ENCODE measurements around the gene RABGGTA. TPM values are rescaled to one million over a fixed set of nuclear protein-coding genes. Genes with fewer than 3 reads are reported as not detected.

The RABGGTA gene
- total and polyA plus RNA-seq, 9 of the 15 experiments (the other 6 are each of a cell fraction or from before 2014, with no cell fraction given), result 4.5 to 24.2 (median 15.5) TPM

DNA sequence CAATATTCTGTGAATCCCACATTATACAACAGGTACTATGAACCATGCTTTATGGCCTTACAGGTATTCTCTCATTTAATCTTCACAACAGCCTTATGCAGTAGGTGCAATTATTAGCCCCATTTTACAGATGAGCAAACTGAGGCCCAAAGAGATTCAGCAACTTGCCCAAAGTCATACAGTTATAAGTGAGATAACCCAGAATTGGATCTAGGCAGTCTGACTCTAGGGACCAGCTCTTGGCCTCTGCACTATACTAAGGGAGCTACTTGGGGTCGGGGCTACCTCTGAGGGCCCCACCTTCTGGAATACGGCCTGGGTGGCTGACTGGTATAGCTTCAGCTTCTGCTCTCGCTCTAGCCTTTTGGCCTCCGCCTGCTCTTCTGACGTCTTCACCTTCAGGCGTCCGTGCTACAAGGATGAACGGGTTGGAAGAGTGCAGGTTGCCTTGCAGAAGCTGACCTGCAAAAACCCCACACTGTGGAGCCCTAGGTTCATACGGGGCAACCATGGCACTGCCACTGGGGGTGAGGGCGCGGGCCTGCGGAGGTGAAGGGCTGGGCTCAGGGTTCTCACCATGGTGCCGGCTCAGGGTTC is 762 bp downstream of the RABGGTA start (continued):
- TF ChIP-seq, protein P1, sequence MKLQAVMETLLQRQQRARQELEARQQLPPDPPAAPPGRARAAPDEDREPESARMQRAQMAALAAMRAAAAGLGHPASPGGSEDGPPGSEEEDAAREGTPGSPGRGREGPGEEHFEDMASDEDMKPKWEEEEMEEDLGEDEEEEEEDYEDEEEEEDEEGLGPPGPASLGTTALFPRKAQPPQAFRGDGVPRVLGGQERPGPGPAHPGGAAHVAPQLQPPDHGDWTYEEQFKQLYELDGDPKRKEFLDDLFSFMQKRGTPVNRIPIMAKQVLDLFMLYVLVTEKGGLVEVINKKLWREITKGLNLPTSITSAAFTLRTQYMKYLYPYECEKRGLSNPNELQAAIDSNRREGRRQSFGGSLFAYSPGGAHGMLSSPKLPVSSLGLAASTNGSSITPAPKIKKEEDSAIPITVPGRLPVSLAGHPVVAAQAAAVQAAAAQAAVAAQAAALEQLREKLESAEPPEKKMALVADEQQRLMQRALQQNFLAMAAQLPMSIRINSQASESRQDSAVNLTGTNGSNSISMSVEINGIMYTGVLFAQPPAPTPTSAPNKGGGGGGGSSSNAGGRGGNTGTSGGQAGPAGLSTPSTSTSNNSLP (IDR thresholded peaks at IDR 0.05; ENCODE audit: borderline replicate concordance, low read depth, low read length), result no peak
- TF ChIP-seq ADNP (tag; IDR thresholded peaks at IDR 0.05), result peak; percentile 92
- TF ChIP-seq STAT5B (CRISPR knock-in tag; IDR thresholded peaks at IDR 0.05), result no peak
- TF ChIP-seq, protein P2, sequence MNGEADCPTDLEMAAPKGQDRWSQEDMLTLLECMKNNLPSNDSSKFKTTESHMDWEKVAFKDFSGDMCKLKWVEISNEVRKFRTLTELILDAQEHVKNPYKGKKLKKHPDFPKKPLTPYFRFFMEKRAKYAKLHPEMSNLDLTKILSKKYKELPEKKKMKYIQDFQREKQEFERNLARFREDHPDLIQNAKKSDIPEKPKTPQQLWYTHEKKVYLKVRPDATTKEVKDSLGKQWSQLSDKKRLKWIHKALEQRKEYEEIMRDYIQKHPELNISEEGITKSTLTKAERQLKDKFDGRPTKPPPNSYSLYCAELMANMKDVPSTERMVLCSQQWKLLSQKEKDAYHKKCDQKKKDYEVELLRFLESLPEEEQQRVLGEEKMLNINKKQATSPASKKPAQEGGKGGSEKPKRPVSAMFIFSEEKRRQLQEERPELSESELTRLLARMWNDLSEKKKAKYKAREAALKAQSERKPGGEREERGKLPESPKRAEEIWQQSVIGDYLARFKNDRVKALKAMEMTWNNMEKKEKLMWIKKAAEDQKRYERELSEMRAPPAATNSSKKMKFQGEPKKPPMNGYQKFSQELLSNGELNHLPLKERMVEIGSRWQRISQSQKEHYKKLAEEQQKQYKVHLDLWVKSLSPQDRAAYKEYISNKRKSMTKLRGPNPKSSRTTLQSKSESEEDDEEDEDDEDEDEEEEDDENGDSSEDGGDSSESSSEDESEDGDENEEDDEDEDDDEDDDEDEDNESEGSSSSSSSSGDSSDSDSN (IDR thresholded peaks at IDR 0.05; ENCODE audit: borderline replicate concordance in 1 of 2, low read depth in 2 of 2, low read length in 2 of 2), result no peak
- no peak for TF ChIP-seq CCNT2 (IDR thresholded peaks at IDR 0.05; ENCODE audit: borderline replicate concordance, extremely low read depth, insufficient read length, low read depth, low read length)
- peak; percentile 96 for TF ChIP-seq BCOR (IDR thresholded peaks at IDR 0.05)
- peak; percentile 65 to 80; a peak in 3 of 4 replicates for TF ChIP-seq RCOR1 (IDR thresholded peaks at IDR 0.05; ENCODE audit: borderline replicate concordance in 1 of 2, low read depth in 2 of 2, low read length in 2 of 2)
- TF ChIP-seq, protein P3, sequence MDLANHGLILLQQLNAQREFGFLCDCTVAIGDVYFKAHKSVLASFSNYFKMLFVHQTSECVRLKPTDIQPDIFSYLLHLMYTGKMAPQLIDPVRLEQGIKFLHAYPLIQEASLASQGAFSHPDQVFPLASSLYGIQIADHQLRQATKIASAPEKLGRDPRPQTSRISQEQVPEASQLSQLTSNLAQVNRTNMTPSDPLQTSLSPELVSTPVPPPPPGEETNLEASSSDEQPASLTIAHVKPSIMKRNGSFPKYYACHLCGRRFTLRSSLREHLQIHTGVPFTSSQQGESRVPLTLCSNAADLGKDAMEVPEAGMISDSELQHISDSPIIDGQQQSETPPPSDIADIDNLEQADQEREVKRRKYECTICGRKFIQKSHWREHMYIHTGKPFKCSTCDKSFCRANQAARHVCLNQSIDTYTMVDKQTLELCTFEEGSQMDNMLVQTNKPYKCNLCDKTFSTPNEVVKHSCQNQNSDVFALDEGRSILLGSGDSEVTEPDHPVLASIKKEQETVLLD (IDR thresholded peaks at IDR 0.05), result no peak
- TF ChIP-seq, protein P4, sequence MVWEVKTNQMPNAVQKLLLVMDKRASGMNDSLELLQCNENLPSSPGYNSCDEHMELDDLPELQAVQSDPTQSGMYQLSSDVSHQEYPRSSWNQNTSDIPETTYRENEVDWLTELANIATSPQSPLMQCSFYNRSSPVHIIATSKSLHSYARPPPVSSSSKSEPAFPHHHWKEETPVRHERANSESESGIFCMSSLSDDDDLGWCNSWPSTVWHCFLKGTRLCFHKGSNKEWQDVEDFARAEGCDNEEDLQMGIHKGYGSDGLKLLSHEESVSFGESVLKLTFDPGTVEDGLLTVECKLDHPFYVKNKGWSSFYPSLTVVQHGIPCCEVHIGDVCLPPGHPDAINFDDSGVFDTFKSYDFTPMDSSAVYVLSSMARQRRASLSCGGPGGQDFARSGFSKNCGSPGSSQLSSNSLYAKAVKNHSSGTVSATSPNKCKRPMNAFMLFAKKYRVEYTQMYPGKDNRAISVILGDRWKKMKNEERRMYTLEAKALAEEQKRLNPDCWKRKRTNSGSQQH (CRISPR knock-in tag; IDR thresholded peaks at IDR 0.05), result no peak

Measured in K562 (cell line).